HFFc6 (cell line): ENCODE results near the gene PARD3B. TPM values are rescaled to one million over a fixed set of nuclear protein-coding genes. Genes with fewer than 3 reads are reported as not detected.

ENCODE experiments used
- DNase-seq: peaks from one replicate; pipeline ENCODE4 v3.0.0-alpha.2; 2018
- H3K27ac Mint-ChIP-seq: 2 replicates; pipeline ENCODE4 v1.8.0; 2020; ENCODE audit warnings: mild to moderate bottlenecking, mixed read lengths
- H3K27me3 Mint-ChIP-seq: 2 replicates; pipeline ENCODE4 v1.8.0; 2021; ENCODE audit warnings: mild to moderate bottlenecking, moderate library complexity, mixed read lengths; ENCODE audit not compliant: insufficient read depth
- H3K36me3 Mint-ChIP-seq: 2 replicates; pipeline ENCODE4 v1.8.0; 2021; ENCODE audit warnings: low read depth, mixed read lengths
- H3K4me1 Mint-ChIP-seq: 2 replicates; pipeline ENCODE4 v1.8.0; 2020; ENCODE audit warnings: low read depth, mixed read lengths
- H3K4me3 Mint-ChIP-seq: 2 replicates; pipeline ENCODE4 v1.8.0; 2020; ENCODE audit warnings: mild to moderate bottlenecking, moderate library complexity, mixed read lengths
- H3K9me3 Mint-ChIP-seq: 2 replicates; pipeline ENCODE4 v1.8.0; 2020; ENCODE audit warnings: mild to moderate bottlenecking, mixed read lengths
- total RNA-seq, 6 experiments: library from RNA; stranded (reverse); fragmentation: NEBNext Ultra II Directional; extraction: Animal tissue kit (Norgen Biotek cat#: 25700); gene quantifications; 2 replicates in 1 of 6; 3 replicates in 5 of 6; pipeline ENCODE4 v1.2.3, GENCODE V29; 2021
- TF ChIP-seq, protein P1 (sequence below): fragments of 200-600 bp; sonication (generic); IDR thresholded peaks from 2 replicates; pipeline ENCODE4 v1.5.0; 2021; ENCODE audit warnings: antibody characterized with exemption, mild to moderate bottlenecking

PARD3B gene
- total RNA-seq, 6 experiments from 2014 or later = 14.0 to 22.4 (median 15.3) TPM

DNA sequence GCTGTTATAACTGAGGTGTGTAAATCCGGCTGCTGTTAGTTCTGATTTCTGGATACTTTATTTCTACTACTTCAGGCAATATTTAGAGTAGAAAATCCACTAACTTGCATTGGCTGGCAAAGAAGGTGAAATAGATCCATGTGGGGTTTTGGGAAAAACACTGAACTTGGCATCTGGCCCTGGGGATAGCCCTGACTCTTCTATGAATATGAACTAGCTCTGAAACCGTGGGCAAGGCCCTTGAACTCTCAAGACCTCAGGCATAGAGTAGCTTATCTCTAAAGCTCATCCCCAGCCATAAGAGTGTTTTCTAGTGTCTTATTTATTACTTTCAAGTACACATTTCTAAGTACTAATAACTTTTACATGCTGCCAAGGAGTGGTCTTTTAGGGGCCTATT, 25.8 kb downstream of the PARD3B start:
- DNase-seq = no peak

DNA sequence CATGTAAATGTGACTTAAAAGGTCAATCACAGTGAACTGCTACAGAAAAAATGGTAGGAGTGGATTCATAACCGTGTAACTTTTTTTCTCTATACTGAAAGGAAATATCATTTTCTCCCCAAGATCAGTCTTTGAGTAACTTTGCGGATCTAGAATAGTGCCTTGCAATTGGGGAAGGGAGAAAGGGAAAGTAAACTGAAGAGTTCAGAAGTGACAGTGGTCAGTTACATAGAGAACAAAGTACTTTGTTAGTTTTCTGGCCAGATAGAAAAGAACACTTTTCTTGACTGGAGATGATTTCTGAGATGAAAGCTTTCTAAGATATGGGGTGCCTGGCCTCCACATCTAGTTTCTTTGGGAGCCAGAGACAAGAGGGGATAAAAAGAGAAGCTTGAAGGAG, 26.6 kb downstream of the PARD3B start:
- H3K9me3 Mint-ChIP-seq = no peaks in the 10 kb centered on the region
- no peak overlapping the region for H3K27ac Mint-ChIP-seq
- DNase-seq = no peak
- H3K27me3 Mint-ChIP-seq = no peaks in the 10 kb centered on the region; the same call in 1 of the 2 replicates
- TF ChIP-seq, protein P1, sequence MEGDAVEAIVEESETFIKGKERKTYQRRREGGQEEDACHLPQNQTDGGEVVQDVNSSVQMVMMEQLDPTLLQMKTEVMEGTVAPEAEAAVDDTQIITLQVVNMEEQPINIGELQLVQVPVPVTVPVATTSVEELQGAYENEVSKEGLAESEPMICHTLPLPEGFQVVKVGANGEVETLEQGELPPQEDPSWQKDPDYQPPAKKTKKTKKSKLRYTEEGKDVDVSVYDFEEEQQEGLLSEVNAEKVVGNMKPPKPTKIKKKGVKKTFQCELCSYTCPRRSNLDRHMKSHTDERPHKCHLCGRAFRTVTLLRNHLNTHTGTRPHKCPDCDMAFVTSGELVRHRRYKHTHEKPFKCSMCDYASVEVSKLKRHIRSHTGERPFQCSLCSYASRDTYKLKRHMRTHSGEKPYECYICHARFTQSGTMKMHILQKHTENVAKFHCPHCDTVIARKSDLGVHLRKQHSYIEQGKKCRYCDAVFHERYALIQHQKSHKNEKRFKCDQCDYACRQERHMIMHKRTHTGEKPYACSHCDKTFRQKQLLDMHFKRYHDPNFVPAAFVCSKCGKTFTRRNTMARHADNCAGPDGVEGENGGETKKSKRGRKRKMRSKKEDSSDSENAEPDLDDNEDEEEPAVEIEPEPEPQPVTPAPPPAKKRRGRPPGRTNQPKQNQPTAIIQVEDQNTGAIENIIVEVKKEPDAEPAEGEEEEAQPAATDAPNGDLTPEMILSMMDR = no peak
- H3K4me1 Mint-ChIP-seq = peaks cover 17% of the 10 kb centered on the region
- no peaks in the 10 kb centered on the region for H3K36me3 Mint-ChIP-seq
- no peak overlapping the region for H3K4me3 Mint-ChIP-seq

More for the DNA sequence above, 25.8 kb downstream of the PARD3B start:
- Mint-ChIP-seq H3K4me1 (peaks cover 15% of the 10 kb centered on the region), H3K27me3 (no peaks in the 10 kb centered on the region; the same call in 1 of the 2 replicates), H3K27ac (no peak overlapping the region), H3K36me3 (no peaks in the 10 kb centered on the region; the same call in 1 of the 2 replicates), H3K9me3 (no peaks in the 10 kb centered on the region), H3K4me3 (no peak overlapping the region)
- TF ChIP-seq, protein P1 = no peak

DNA sequence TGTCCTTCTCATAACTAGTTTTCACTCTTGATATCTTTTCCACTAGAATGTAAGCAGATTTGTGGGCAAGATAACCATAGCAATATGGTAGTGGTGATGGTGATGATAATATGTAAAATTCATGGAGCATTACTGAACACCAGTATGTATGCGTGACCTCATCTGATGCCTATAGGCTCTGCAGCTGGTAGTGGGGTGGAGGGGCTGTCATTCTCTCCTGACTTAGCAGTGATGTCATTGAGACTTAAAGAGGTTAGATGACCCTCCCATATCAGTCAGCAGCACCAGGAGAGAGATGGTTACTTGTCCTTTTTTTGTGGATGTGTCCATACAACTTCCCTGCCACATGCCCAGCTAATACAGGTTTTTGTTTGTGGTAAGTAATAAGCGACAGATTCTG, 27.9 kb downstream of the PARD3B start:
- H3K4me1 Mint-ChIP-seq = peaks cover 17% of the 10 kb centered on the region
- no peaks in the 10 kb centered on the region; the same call in 1 of the 2 replicates for H3K27me3 Mint-ChIP-seq
- TF ChIP-seq, protein P1 = no peak
- no peak for DNase-seq
- H3K4me3 Mint-ChIP-seq = no peak overlapping the region
- H3K36me3 Mint-ChIP-seq = no peaks in the 10 kb centered on the region
- no peaks in the 10 kb centered on the region for H3K9me3 Mint-ChIP-seq
- no peak overlapping the region for H3K27ac Mint-ChIP-seq

DNA sequence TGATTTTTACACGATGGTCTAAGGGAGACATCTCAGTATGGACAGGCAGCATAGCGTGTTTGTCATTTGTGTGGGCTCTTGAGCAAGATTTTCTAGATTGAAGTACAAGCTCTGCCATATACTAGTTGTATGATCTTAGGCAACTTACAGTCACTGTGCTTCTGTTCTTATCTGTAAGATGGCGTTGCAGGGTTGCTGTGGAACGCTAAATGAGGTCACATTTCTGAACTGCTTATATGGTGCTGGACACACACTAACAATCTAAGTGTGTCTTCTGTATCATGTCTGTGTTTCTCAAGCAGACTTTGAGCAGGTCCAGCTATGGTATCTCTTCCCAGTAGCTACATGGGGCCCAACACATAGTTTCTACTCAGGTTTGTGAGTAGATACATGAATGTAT, 29.2 kb downstream of the PARD3B start:
- no peak for DNase-seq

DNA sequence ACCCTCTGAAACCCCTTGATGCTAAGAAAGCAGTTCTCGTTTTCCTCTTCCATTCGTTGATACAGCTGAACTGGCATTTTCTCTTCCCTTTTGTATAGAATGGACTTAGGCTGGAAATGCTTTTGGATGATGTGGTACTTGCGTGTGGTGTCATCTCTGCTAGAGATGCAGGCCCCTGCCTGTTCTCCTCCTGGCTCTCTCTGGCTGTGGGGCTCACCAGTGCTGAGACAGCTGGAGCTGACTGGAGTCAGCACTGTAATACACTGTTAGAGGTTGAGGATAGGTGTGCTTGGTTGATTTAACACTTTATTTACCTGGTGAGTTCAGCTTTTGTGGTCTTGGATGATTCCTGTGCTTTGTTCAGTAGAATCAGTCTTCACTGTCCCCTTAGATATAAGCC, 30.2 kb downstream of the PARD3B start:
- no peaks in the 10 kb centered on the region for H3K9me3 Mint-ChIP-seq
- peaks cover 9% of the 10 kb centered on the region; the same call in 1 of the 2 replicates for H3K36me3 Mint-ChIP-seq
- H3K27me3 Mint-ChIP-seq = peaks cover 1% of the 10 kb centered on the region; the same call in 1 of the 2 replicates
- H3K4me3 Mint-ChIP-seq = no peak overlapping the region
- DNase-seq = no peak
- peaks cover 17% of the 10 kb centered on the region for H3K4me1 Mint-ChIP-seq
- H3K27ac Mint-ChIP-seq = no peak overlapping the region
- TF ChIP-seq, protein P1 = no peak

More for the DNA sequence above, 29.2 kb downstream of the PARD3B start:
- H3K4me3 Mint-ChIP-seq = no peak overlapping the region
- TF ChIP-seq, protein P1 = no peak
- H3K4me1 Mint-ChIP-seq = peaks cover 17% of the 10 kb centered on the region
- H3K27ac Mint-ChIP-seq = no peak overlapping the region
- H3K36me3 Mint-ChIP-seq = peaks cover 9% of the 10 kb centered on the region; the same call in 1 of the 2 replicates
- H3K9me3 Mint-ChIP-seq = no peaks in the 10 kb centered on the region
- H3K27me3 Mint-ChIP-seq = peaks cover 1% of the 10 kb centered on the region; the same call in 1 of the 2 replicates
